ENCODE results near the gene PIPOX. TPM values are rescaled to one million over a fixed set of nuclear protein-coding genes. Genes with fewer than 3 reads are reported as not detected.

PIPOX gene
- total and polyA plus RNA-seq, 2 donors (not counting 3 experiments of a cell fraction or from before 2014, with no cell fraction given): 0.62 to 2.5 TPM

DNA sequence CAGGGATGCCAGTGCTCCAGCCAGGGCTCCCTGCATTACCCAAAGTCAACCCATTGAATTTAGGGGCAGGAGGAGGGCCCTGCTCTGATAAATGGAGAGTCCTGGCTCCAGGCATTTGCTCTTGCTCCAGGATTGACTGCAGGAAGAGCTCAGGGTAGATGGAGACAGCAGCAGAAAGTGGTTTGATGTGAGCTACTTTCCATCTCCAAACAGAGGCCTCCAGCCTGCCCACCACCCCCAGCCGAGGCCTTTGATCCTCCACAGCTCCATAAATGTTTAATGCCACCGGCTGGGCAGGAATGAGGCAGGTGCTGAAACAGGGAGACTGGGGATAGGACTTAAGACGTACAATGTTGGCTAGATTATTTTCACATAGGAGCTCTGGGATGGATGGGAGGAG is 32.8 kb upstream of the PIPOX start:
- Histone ChIP-seq H3K4me3 (replicated peaks in 1 of 3; ENCODE audit: insufficient read depth in 1 of 3, low read depth in 1 of 3, low read length in 3 of 3) (no peak overlapping the region), H3K4me1 (ENCODE audit: control insufficient read depth, extremely low read depth, insufficient read depth, low read length) (no peaks in the 10 kb centered on the region), H3K36me3 (ENCODE audit: control insufficient read depth in 2 of 2, extremely low read depth in 1 of 2, insufficient read depth in 2 of 2, low read length in 2 of 2) (no peaks in the 10 kb centered on the region), H3K79me2 (ENCODE audit: control insufficient read depth, insufficient read depth, low read length) (no peaks in the 10 kb centered on the region), H3K27ac (ENCODE audit: insufficient read depth, low read depth, low read length) (no peak overlapping the region), H3K9ac (replicated peaks; ENCODE audit: extremely low read depth, insufficient read depth, low read length) (no peak overlapping the region), H4K20me1 (replicated peaks; ENCODE audit: control insufficient read depth, extremely low read depth, insufficient read depth, low read length) (no peaks in the 10 kb centered on the region), H2AFZ (ENCODE audit: low read depth, low read length) (no peak overlapping the region), H3K27me3 (ENCODE audit: control insufficient read depth in 2 of 2, insufficient read depth in 2 of 2, low read length in 2 of 2) (peaks cover 34 to 42% of the 10 kb centered on the region in 2 experiments), H3K4me2 (ENCODE audit: insufficient read depth, low read length) (no peak overlapping the region), H3K9me1 (replicated peaks; ENCODE audit: control insufficient read depth, extremely low read depth, insufficient read depth, low read length) (no peaks in the 10 kb centered on the region), H3K9me3 (replicated peaks; ENCODE audit: control insufficient read depth, insufficient read depth, low read length) (no peaks in the 10 kb centered on the region)
- no TSS peak for BruUV-seq (replicated peaks)
- DNase-seq (ENCODE audit: low read depth, low spot score): no peak
- TF ChIP-seq MYC (IDR thresholded peaks at IDR 0.05; ENCODE audit: low read depth, low read length): no peak
- TF ChIP-seq, protein P1, sequence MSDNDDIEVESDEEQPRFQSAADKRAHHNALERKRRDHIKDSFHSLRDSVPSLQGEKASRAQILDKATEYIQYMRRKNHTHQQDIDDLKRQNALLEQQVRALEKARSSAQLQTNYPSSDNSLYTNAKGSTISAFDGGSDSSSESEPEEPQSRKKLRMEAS (IDR thresholded peaks at IDR 0.05; ENCODE audit: insufficient read depth, insufficient read length): no peak
- no peak for TF ChIP-seq FOS (IDR thresholded peaks at IDR 0.05; ENCODE audit: borderline replicate concordance, insufficient read depth, low read length)
- TF ChIP-seq, protein P2, sequence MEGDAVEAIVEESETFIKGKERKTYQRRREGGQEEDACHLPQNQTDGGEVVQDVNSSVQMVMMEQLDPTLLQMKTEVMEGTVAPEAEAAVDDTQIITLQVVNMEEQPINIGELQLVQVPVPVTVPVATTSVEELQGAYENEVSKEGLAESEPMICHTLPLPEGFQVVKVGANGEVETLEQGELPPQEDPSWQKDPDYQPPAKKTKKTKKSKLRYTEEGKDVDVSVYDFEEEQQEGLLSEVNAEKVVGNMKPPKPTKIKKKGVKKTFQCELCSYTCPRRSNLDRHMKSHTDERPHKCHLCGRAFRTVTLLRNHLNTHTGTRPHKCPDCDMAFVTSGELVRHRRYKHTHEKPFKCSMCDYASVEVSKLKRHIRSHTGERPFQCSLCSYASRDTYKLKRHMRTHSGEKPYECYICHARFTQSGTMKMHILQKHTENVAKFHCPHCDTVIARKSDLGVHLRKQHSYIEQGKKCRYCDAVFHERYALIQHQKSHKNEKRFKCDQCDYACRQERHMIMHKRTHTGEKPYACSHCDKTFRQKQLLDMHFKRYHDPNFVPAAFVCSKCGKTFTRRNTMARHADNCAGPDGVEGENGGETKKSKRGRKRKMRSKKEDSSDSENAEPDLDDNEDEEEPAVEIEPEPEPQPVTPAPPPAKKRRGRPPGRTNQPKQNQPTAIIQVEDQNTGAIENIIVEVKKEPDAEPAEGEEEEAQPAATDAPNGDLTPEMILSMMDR (IDR thresholded peaks at IDR 0.05; ENCODE audit: extremely low read depth in 1 of 2, insufficient read depth in 1 of 2, low read depth in 1 of 2, low read length in 2 of 2): no peak
- TF ChIP-seq GATA2 (IDR thresholded peaks at IDR 0.05; ENCODE audit: insufficient read depth, insufficient read length, low read depth, low read length): no peak
- TF ChIP-seq POLR2AphosphoS5 (IDR thresholded peaks at IDR 0.05; ENCODE audit: insufficient read depth, low read depth, low read length): no peak
- no peak for TF ChIP-seq EZH2 (IDR thresholded peaks at IDR 0.05; ENCODE audit: borderline replicate concordance, low read depth, low read length, severe bottlenecking)
- TF ChIP-seq JUN (IDR thresholded peaks at IDR 0.05; ENCODE audit: borderline replicate concordance, insufficient read depth, insufficient read length, low read depth): no peak
- TF ChIP-seq POLR2A (IDR thresholded peaks at IDR 0.05; ENCODE audit: low read depth, low read length): no peak
- intact Hi-C loops (cut with micrococcal nuclease) (no loop called here), dilution Hi-C loops (cut with MboI; ENCODE audit: extremely low pct_ligation_motif_present, low sequenced_read_pairs) (no loop called here)
- no peak for FAIRE-seq
- CTCF ChIA-PET: interaction anchor here (0.8 to 2.5 kb wide), 8 partner anchors 9 to 210 kb away, joined by 3 to 11 read pairs (median 5); no protein-coding TSS in a partner anchor
- POLR2A ChIA-PET: no interaction called here
